ENCODE measurements around the gene CYB5A.

GRCh38 chr18:74203811-74204210 lies 88.0 kb downstream of the CYB5A start:
- no peak for TF ChIP-seq CTCF (IDR thresholded peaks at IDR 0.05 in 4 of 5, conservative IDR thresholded peaks at IDR 0.05 in 1 of 5)
- TF ChIP-seq POLR2A (IDR thresholded peaks at IDR 0.05), result no peak

Measured in gastrocnemius medialis (tissue), 4 donors.